GOT3 (cell line): Measurements from ENCODE around the gene CT45A8.
"Not testable (repeated sequence)": the region's sequence is repeated elsewhere in the genome, so short reads cannot be mapped to it uniquely, and the experiment has no call there.

ENCODE experiments used
- DNase-seq: peaks from one replicate; lab custom pipeline; 2025; ENCODE audit warnings: mixed read lengths; lab: John Stamatoyannopoulos, UW

The CT45A8 gene, protein sequence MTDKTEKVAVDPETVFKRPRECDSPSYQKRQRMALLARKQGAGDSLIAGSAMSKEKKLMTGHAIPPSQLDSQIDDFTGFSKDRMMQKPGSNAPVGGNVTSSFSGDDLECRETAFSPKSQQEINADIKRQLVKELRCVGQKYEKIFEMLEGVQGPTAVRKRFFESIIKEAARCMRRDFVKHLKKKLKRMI

DNA sequence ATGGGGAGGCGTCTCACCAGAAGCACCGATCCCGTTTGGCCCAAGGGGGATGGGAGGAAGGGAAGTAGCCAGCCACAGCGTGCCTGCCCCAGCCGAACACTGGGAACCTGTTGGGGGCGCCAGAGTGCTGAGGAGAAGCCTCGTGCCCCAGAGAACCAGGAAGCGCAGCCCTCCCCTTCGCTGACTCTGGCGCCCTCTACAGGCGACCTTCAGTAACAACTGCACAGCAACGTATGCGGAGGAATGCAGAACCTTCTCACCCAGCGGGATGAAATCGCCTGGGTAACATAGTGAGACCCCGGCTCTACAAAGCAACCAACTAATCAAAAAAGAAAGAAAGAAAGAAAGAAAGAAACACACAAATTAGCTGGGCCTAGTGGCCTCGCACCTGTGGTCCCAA, at the start of gene CT45A8:
Gene CT45A8 (minus strand): TSS at position 101 of the 400 bp plus-strand sequence. CDS start 3,755 bp downstream, outside the sequence.
- not testable (repeated sequence) for DNase-seq

DNA sequence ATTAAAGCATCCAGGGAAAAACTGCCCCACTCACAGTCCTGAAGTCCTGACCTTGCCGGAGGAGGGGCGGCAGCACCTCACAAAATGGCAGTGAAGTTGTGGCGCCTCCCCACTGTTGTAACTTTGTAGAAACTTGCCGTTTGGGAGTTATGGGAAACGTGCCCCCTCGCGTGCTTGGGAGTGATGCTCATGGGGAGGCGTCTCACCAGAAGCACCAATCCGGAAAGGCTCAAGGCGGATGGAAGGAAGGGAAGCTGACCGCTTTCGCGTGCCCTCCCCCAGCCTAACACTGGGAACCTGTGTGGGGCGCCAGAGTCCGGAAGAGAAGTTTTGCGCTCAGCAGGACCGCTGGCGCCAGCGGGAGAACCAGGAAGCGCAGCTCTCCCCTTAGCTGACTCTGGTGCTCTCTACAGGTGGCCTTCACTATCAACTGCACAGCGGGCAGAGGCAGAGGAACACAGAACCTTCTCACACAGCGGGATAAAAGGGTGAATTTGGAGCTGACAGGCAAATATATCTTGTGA, 39.0 kb upstream of the CT45A8 start, which contains the start of the genes CT45A10 and SAGE1:
Gene CT45A10 (minus strand): TSS at position 151 of the 524 bp plus-strand sequence. CDS start 8,100 bp downstream, outside the sequence.
Gene SAGE1 (plus strand): TSS at position 423 of the 524 bp plus-strand sequence. CDS start 2,527 bp downstream, outside the sequence.
- DNase-seq = no peak

DNA sequence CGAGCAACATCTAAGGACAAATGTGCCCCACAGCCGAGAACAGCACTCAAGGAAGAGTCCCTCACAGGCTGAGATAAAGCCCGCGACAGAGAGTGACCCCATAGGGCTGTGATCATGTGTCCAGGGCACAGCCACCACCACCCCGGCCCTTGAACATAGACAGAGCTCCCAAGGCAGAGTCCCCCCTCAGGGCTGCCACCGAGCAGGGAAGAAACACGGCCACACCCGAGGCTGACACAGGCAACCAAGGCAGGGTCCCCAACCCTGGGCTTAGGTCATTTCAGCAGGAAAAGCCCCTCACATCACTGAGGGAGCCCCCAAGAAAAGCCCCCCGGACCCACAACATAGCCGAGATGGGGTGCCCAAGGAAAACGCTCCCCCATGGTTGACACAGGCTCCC, 38.4 kb upstream of the CT45A8 start:
- DNase-seq = no peak

DNA sequence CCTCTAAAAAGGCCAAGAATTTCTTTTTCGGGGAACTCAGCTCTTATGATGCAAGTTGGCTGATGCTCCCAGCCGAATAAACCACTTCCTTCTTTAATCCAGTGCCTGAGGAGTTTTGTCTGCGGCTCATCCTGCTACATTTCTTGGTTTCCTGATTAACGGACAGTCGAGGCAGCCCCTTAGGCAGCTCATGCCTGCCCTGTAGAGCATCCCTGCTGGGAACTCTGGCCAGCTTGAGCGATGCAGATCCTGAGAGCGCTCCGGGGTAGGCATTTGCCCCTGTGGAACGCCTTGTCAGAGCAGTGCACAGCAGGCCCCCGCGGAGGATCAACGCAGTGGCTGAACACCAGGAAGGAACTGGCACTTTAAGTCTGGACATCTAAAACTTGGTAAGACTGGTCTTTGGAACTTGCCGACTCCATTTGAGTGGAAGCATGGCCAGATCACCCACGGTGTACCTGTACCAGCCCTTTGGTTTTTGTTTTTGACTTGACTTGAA, 35.8 kb upstream of the CT45A8 start:
- no peak for DNase-seq

DNA sequence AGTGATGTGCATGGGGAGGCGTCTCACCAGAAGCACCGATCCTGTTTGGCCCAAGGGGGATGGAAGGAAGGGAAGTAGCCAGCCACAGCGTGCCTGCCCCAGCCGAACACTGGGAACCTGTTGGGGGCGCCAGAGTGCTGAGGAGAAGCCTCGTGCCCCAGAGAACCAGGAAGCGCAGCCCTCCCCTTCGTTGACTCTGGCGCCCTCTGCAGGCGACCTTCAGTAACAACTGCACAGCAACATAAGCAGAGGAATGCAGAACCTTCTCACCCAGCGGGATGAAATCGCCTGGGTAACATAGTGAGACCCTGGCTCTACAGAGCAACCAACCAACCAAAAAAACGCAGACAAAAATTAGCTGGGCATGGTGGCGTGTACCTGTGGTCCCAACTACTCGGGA, 34.6 kb upstream of the CT45A8 start:
- not testable (repeated sequence) for DNase-seq

DNA sequence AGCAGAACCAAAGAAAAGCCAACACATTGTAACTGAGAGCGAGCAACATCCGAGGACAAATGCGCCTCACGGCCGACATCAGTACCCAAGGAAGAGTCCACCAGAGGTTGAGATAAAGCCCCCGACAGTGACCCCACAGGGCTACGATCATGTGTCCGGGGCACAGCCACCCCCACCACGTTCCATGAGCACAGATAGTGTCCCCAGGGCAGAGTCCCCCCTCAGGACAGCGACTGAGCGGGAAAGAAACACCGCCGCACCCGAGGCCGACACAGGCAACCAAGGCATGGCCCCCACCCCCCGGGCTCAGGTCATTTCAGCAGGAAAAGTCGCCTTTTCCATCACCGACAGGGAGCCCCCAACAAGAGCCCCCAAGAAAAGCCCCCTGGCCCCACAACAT, 33.9 kb upstream of the CT45A8 start:
- not testable (repeated sequence) for DNase-seq

DNA sequence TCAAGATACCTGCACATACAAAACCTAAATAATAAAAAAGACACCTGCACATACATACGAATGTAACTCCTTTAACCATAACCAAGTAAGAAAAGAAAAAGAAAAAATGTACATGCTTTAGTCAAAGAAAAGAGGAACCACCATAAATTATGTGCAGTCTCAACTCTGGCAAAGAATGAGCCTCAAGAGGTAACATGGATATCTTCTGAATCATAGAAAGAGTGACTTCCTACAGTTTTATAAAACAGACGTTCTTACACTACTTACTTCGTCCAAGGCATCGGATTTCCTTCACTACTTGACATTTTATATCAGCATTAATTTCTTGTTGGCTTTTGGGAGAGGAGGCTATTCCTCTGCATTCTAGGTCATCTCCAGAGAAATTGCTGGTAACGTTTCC, 28.4 kb upstream of the CT45A8 start:
- not testable (repeated sequence) for DNase-seq

DNA sequence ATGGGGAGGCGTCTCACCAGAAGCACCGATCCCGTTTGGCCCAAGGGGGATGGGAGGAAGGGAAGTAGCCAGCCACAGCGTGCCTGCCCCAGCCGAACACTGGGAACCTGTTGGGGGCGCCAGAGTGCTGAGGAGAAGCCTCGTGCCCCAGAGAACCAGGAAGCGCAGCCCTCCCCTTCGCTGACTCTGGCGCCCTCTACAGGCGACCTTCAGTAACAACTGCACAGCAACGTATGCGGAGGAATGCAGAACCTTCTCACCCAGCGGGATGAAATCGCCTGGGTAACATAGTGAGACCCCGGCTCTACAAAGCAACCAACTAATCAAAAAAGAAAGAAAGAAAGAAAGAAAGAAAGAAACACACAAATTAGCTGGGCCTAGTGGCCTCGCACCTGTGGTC, 17.4 kb upstream of the CT45A8 start, which contains the start of gene CT45A9:
Gene CT45A9 (minus strand): TSS at position 101 of the 400 bp plus-strand sequence. CDS start 3,751 bp downstream, outside the sequence.
- not testable (repeated sequence) for DNase-seq

DNA sequence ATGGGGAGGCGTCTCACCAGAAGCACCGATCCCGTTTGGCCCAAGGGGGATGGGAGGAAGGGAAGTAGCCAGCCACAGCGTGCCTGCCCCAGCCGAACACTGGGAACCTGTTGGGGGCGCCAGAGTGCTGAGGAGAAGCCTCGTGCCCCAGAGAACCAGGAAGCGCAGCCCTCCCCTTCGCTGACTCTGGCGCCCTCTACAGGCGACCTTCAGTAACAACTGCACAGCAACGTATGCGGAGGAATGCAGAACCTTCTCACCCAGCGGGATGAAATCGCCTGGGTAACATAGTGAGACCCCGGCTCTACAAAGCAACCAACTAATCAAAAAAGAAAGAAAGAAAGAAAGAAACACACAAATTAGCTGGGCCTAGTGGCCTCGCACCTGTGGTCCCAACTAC, 17.2 kb downstream of the CT45A8 start, which contains the start of gene CT45A7:
Gene CT45A7 (minus strand): TSS at position 101 of the 400 bp plus-strand sequence. CDS start 3,747 bp downstream, outside the sequence.
- not testable (repeated sequence) for DNase-seq

DNA sequence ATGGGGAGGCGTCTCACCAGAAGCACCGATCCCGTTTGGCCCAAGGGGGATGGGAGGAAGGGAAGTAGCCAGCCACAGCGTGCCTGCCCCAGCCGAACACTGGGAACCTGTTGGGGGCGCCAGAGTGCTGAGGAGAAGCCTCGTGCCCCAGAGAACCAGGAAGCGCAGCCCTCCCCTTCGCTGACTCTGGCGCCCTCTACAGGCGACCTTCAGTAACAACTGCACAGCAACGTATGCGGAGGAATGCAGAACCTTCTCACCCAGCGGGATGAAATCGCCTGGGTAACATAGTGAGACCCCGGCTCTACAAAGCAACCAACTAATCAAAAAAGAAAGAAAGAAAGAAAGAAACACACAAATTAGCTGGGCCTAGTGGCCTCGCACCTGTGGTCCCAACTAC, 34.4 kb downstream of the CT45A8 start, which contains the start of gene CT45A2:
Gene CT45A2 (minus strand): TSS at position 101 of the 400 bp plus-strand sequence. CDS start 3,747 bp downstream, outside the sequence.
- not testable (repeated sequence) for DNase-seq

DNA sequence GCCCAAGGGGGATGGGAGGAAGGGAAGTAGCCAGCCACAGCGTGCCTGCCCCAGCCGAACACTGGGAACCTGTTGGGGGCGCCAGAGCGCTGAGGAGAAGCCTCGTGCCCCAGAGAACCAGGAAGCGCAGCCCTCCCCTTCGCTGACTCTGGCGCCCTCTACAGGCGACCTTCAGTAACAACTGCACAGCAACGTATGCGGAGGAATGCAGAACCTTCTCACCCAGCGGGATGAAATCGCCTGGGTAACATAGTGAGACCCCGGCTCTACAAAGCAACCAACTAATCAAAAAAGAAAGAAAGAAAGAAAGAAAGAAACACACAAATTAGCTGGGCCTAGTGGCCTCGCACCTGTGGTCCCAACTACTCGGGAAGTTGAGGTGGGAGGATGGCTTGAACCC, 51.7 kb downstream of the CT45A8 start, which contains the start of gene CT45A6:
Gene CT45A6 (minus strand): TSS at position 101 of the 400 bp plus-strand sequence. CDS start 3,794 bp downstream, outside the sequence.
- DNase-seq = not testable (repeated sequence)
